Measurements from ENCODE around the gene TMEM184B.

GRCh38 chr22:38318792-38319773, 46.3 kb upstream of the TMEM184B start:
- TF ChIP-seq, protein P1, sequence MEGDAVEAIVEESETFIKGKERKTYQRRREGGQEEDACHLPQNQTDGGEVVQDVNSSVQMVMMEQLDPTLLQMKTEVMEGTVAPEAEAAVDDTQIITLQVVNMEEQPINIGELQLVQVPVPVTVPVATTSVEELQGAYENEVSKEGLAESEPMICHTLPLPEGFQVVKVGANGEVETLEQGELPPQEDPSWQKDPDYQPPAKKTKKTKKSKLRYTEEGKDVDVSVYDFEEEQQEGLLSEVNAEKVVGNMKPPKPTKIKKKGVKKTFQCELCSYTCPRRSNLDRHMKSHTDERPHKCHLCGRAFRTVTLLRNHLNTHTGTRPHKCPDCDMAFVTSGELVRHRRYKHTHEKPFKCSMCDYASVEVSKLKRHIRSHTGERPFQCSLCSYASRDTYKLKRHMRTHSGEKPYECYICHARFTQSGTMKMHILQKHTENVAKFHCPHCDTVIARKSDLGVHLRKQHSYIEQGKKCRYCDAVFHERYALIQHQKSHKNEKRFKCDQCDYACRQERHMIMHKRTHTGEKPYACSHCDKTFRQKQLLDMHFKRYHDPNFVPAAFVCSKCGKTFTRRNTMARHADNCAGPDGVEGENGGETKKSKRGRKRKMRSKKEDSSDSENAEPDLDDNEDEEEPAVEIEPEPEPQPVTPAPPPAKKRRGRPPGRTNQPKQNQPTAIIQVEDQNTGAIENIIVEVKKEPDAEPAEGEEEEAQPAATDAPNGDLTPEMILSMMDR (IDR thresholded peaks at IDR 0.05): no peak
- TF ChIP-seq ZFX (IDR thresholded peaks at IDR 0.05; ENCODE audit: borderline replicate concordance): no peak
